HG03571 (cell line): Measurements from ENCODE around the gene DNAAF6.

ENCODE experiments used
- ATAC-seq: cut with Tn5 transposase; IDR thresholded peaks from one replicate; pipeline ENCODE4 v1.9.1; 2021; ENCODE audit not compliant: unreplicated experiment

DNAAF6 gene

GRCh38 chrX:107290019-107290418 lies 83.6 kb downstream of the DNAAF6 start:
- ATAC-seq = no peak

GRCh38 chrX:107293056-107293455 lies 86.6 kb downstream of the DNAAF6 start:
- no peak for ATAC-seq
